ENCODE data around the gene PKP1.

DNA sequence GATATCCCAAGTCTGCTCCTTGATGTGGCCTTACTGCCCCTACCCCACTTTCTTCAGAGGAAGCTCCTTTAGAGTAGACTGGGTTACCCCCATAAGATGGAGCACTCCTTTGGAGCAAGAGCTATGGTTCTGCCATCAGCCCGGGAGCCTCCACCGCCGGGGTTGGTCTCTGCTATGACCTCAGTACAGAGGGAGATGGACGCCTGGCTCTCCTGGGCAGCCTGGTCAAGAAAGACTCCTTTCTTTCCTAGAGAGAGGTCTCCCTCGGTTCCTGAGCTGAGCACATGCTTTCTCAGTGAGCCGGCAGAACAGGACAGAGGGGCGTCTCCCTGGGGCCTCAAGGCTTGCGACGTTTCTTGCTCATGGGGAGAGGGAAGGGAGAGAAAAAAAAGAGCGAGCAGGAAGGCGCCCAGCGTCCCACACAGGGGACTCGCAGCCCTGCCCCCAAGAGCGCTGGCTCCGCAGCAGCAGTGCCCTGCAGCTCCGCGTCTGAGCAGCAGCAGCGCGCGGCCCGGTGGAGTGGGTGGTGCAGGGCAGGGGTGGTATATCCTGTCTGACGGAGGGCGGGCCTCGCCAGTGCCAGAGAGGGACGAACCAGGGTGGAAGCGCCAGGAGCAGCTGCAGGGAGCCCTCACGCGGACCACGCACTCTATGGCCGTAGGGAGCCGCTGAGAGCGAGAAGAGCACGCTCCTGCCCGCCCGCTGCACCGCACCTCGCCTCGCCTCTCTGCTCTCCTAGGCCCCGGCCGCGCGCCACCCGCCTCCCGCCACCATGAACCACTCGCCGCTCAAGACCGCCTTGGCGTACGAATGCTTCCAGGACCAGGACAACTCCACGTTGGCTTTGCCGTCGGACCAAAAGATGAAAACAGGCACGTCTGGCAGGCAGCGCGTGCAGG lies at the start of gene PKP1:
- TF ChIP-seq, protein P1, sequence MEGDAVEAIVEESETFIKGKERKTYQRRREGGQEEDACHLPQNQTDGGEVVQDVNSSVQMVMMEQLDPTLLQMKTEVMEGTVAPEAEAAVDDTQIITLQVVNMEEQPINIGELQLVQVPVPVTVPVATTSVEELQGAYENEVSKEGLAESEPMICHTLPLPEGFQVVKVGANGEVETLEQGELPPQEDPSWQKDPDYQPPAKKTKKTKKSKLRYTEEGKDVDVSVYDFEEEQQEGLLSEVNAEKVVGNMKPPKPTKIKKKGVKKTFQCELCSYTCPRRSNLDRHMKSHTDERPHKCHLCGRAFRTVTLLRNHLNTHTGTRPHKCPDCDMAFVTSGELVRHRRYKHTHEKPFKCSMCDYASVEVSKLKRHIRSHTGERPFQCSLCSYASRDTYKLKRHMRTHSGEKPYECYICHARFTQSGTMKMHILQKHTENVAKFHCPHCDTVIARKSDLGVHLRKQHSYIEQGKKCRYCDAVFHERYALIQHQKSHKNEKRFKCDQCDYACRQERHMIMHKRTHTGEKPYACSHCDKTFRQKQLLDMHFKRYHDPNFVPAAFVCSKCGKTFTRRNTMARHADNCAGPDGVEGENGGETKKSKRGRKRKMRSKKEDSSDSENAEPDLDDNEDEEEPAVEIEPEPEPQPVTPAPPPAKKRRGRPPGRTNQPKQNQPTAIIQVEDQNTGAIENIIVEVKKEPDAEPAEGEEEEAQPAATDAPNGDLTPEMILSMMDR (IDR thresholded peaks at IDR 0.05): no peak
- no peak for TF ChIP-seq POLR2AphosphoS5 (IDR thresholded peaks at IDR 0.05)
